Ovary (tissue), 9 donors: Measurements from ENCODE around the gene FTO. TPM values are rescaled to one million over a fixed set of nuclear protein-coding genes. Genes with fewer than 3 reads are reported as not detected.

Source experiments
- DNase-seq, 5 donors: peaks; one replicate each; pipeline ENCODE4 v3.0.0-alpha.2; 2019 to 2020
- H3K27ac ChIP-seq, 2 donors: fragments of 200-600 bp; one replicate each; pipeline versions ENCODE4 v1.5.1 to v1.8.0; 2019 to 2022
- H3K27me3 ChIP-seq: fragments of 200-600 bp; one replicate; pipeline ENCODE4 v1.8.0; 2022
- H3K36me3 ChIP-seq: fragments of 200-600 bp; sonication (generic); one replicate; pipeline ENCODE4 v1.5.1; 2019
- H3K4me1 ChIP-seq: one replicate; pipeline ENCODE4 v1.8.1; 2013; ENCODE audit warnings: mild to moderate bottlenecking, moderate library complexity; ENCODE audit not compliant: insufficient read depth
- H3K4me3 ChIP-seq: fragments of 200-600 bp; sonication (generic); one replicate; pipeline ENCODE4 v1.5.1; 2017
- H3K9me3 ChIP-seq, 2 donors: fragments of 200-600 bp in 1 of 2; sonication (generic) in 1 of 2; one replicate each; pipeline versions ENCODE4 v1.5.1 to v1.8.1; 2013 to 2019; ENCODE audit warnings: mild to moderate bottlenecking in 1 of 2, moderate library complexity in 1 of 2
- EP300 ChIP-seq: sonication (generic); formaldehyde crosslinking; IDR thresholded peaks from one replicate; pipeline ENCODE4 v1.6.1; 2017; ENCODE audit warnings: antibody characterized with exemption
- POLR2A ChIP-seq: fragments of 450-650 bp; IDR thresholded peaks from one replicate; pipeline ENCODE4 v1.6.1; 2017; ENCODE audit warnings: antibody characterized with exemption, mild to moderate bottlenecking, moderate library complexity
- WGBS, 3 donors: extraction: QIAGEN DNeasy Blood & Tissue Kit in 1 of 3; methylation state at CpG; one replicate each; pipeline versions ENCODE4 v1.1.5 to v1.1.7; 2013 to 2017; 5-methylcytosine and 5-hydroxymethylcytosine counted together
- intact Hi-C, 4 donors: fragments of 100-400 bp; cut with DNase I; formaldehyde crosslinking; loops; one replicate each; pipeline versions ENCODE4 v1.11.0 to v1.15.1; 2022 to 2023
- polyA plus RNA-seq, 2 donors: library from polyadenylated mRNA; stranded (reverse); fragments of 200-250 nt in 1 of 2; fragments of 350-450 nt in 1 of 2; fragmentation: Illumina TruSeq in 1 of 2; extraction: RNeasy Lipid Tissue Mini Kit (QIAGEN cat#74804) in 1 of 2; gene quantifications; one replicate each; pipeline ENCODE4 v1.2.3, GENCODE V29; 2013 to 2014
- total RNA-seq, 7 donors: library from RNA; depleted of rRNA in 2 of 7; stranded (reverse); fragments of >200 nt in 2 of 7; fragmentation: NEBNext Ultra II Directional in 3 of 7; extraction: Animal tissue kit (Norgen Biotek cat#: 25700) in 3 of 7; gene quantifications; one replicate each; pipeline versions ENCODE4 v1.1.0 to v1.2.4, GENCODE V29; 2016 to 2023
- TF ChIP-seq, protein P1 (sequence below), 3 donors: fragments of 450-650 bp in 2 of 3; fragments of 200-600 bp in 1 of 3; IDR thresholded peaks; one replicate each; pipeline versions ENCODE4 v1.5.1 to v1.8.0; 2016 to 2022; ENCODE audit warnings: antibody characterized with exemption in 3 of 3, mild to moderate bottlenecking in 1 of 3
- donor health status: DM: no; HTN: no; CAD: no; lungs with moderate emphysema.
- donor health status: DM: no; HTN: no; CAD: no.
- donor health status: Bipolar disorder and iron deficiency.
- donor health status: DM: yes; HTN: yes; CAD: no.
- donor health status: DM: no; HTN: no; CAD: no.
- donor health status: DM: yes; HTN: yes; CAD: no.

The FTO gene
- total and polyA plus RNA-seq, 9 donors, result 43.6 to 128 (median 91.4) TPM

GRCh38 chr16:53846971-53847370, 143.0 kb downstream of the FTO start:
- 75 to 98% (median 82%) methylated on average over 6 of the region's 6 CpGs for WGBS, 3 donors
- Histone ChIP-seq H3K9me3 (no peaks in the 10 kb centered on the region), H3K27me3 (no peaks in the 10 kb centered on the region), H3K4me3 (no peak overlapping the region), H3K4me1 (no peaks in the 10 kb centered on the region), H3K27ac (no peak overlapping the region), H3K36me3 (no peaks in the 10 kb centered on the region)
- DNase-seq, result no peak
- intact Hi-C loops, result no loop called here
- TF ChIP-seq POLR2A (no peak), EP300 (no peak)
- TF ChIP-seq, protein P1, sequence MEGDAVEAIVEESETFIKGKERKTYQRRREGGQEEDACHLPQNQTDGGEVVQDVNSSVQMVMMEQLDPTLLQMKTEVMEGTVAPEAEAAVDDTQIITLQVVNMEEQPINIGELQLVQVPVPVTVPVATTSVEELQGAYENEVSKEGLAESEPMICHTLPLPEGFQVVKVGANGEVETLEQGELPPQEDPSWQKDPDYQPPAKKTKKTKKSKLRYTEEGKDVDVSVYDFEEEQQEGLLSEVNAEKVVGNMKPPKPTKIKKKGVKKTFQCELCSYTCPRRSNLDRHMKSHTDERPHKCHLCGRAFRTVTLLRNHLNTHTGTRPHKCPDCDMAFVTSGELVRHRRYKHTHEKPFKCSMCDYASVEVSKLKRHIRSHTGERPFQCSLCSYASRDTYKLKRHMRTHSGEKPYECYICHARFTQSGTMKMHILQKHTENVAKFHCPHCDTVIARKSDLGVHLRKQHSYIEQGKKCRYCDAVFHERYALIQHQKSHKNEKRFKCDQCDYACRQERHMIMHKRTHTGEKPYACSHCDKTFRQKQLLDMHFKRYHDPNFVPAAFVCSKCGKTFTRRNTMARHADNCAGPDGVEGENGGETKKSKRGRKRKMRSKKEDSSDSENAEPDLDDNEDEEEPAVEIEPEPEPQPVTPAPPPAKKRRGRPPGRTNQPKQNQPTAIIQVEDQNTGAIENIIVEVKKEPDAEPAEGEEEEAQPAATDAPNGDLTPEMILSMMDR (IDR thresholded peaks at IDR 0.05), result no peak

GRCh38 chr16:53848277-53848942, 144.5 kb downstream of the FTO start:
- WGBS, 3 donors, result 74 to 76% (median 74%) methylated on average over 3 of the region's 3 CpGs
- no peak for DNase-seq
- intact Hi-C loops, result no loop called here
- H3K9me3 ChIP-seq, result no peaks in the 10 kb centered on the region
- H3K4me1 ChIP-seq, result no peaks in the 10 kb centered on the region
- no peak overlapping the region for H3K27ac ChIP-seq
- TF ChIP-seq POLR2A, result no peak
- TF ChIP-seq, protein P1 (IDR thresholded peaks at IDR 0.05), result no peak
- TF ChIP-seq EP300, result no peak
- no peak overlapping the region for H3K4me3 ChIP-seq
- no peaks in the 10 kb centered on the region for H3K27me3 ChIP-seq
- no peaks in the 10 kb centered on the region for H3K36me3 ChIP-seq

- 97 to 100% (median 99%) methylated on average over 1 of the region's 1 CpG for WGBS, 3 donors
- Histone ChIP-seq H3K27ac (no peak overlapping the region), H3K36me3 (no peaks in the 10 kb centered on the region), H3K9me3 (no peaks in the 10 kb centered on the region), H3K4me3 (no peak overlapping the region), H3K4me1 (no peaks in the 10 kb centered on the region), H3K27me3 (no peaks in the 10 kb centered on the region)
- TF ChIP-seq POLR2A (no peak), EP300 (no peak)
- TF ChIP-seq, protein P1 (IDR thresholded peaks at IDR 0.05), result no peak
- intact Hi-C loops, result no loop called here
- no peak for DNase-seq
Observed at GRCh38 chr16:53848950-53849349, 145.0 kb downstream of the FTO start.

- intact Hi-C loops, result no loop called here
- WGBS, 3 donors, result 92 to 100% (median 95%) methylated on average over 1 of the region's 1 CpG
- H3K27me3 ChIP-seq, result no peaks in the 10 kb centered on the region
- no peak overlapping the region for H3K27ac ChIP-seq
- no peaks in the 10 kb centered on the region for H3K4me1 ChIP-seq
- no peaks in the 10 kb centered on the region for H3K9me3 ChIP-seq
- no peak for TF ChIP-seq POLR2A
- no peak for TF ChIP-seq EP300
- TF ChIP-seq, protein P1 (IDR thresholded peaks at IDR 0.05), result no peak
- no peaks in the 10 kb centered on the region for H3K36me3 ChIP-seq
- H3K4me3 ChIP-seq, result no peak overlapping the region
- DNase-seq, result no peak
Observed at GRCh38 chr16:53849585-53849984, 145.6 kb downstream of the FTO start.
